ENCODE measurements around the gene SMOC2. TPM values are rescaled to one million over a fixed set of nuclear protein-coding genes. Genes with fewer than 3 reads are reported as not detected.

The SMOC2 gene
- total RNA-seq, 1 experiment from 2014 or later = 2.1 TPM

- peak overlapping the region in 1 of 3 experiments; percentile 41; a peak in 1 of 7 replicates for H3K27ac Mint-ChIP-seq
Measured at GRCh38 chr6:168671028-168671862, 230.3 kb downstream of the SMOC2 start.

More at GRCh38 chr6:168671028-168671862, 230.3 kb downstream of the SMOC2 start:
- Histone ChIP-seq H3K18ac (ENCODE audit: insufficient read length, low read depth, low read length) (no peak overlapping the region), H2BK15ac (ENCODE audit: low read depth, low read length) (no peak overlapping the region; the same call in 1 of the 2 replicates), H4K8ac (replicated peaks; ENCODE audit: insufficient read length, low read depth, low read length) (no peak overlapping the region), H3K14ac (ENCODE audit: insufficient read depth, low read length) (no peak overlapping the region), H3K27me3 (ENCODE audit: insufficient read depth, low read length) (no peaks in the 10 kb centered on the region), H3K4me2 (ENCODE audit: insufficient read depth, insufficient read length, low read length) (no peak overlapping the region), H3K27ac (ENCODE audit: insufficient read length, low read depth, low read length) (no peak overlapping the region), H2BK20ac (ENCODE audit: low read depth, low read length, poor library complexity, severe bottlenecking) (no peak overlapping the region), H3K23me2 (ENCODE audit: insufficient read length, low read depth, low read length, poor library complexity, severe bottlenecking) (no peaks in the 10 kb centered on the region), H3K4me1 (ENCODE audit: insufficient read depth, low read length) (no peaks in the 10 kb centered on the region; the same call in 1 of the 2 replicates), H3T11ph (ENCODE audit: low read length) (no peak overlapping the region), H4K20me1 (ENCODE audit: control insufficient read depth, insufficient read depth, insufficient read length) (no peaks in the 10 kb centered on the region), H3K23ac (ENCODE audit: insufficient read length, low read depth, low read length) (no peak overlapping the region), H3K56ac (ENCODE audit: insufficient read length, low read depth, low read length) (no peak overlapping the region), H3K9ac (ENCODE audit: extremely low read depth, insufficient read length, low read length) (no peak overlapping the region), H4K91ac (ENCODE audit: insufficient read length, low read depth, low read length) (no peak overlapping the region), H3K4ac (ENCODE audit: low read depth, low read length) (no peak overlapping the region), H4K5ac (ENCODE audit: insufficient read length, low read depth, low read length) (no peak overlapping the region), H3K9me3 (ENCODE audit: control insufficient read depth, low read depth, low read length) (no peaks in the 10 kb centered on the region), H3K79me2 (ENCODE audit: insufficient read depth, low read length) (no peaks in the 10 kb centered on the region), H2BK120ac (ENCODE audit: low read depth, low read length, poor library complexity, severe bottlenecking) (no peak overlapping the region), H2AK5ac (ENCODE audit: insufficient read length, low read length) (no peak overlapping the region), H2BK5ac (ENCODE audit: insufficient read length, low read length) (no peak overlapping the region), H2BK12ac (ENCODE audit: insufficient read length, low read depth, low read length) (no peak overlapping the region), H2AFZ (ENCODE audit: low read length) (no peak overlapping the region), H3K79me1 (ENCODE audit: insufficient read depth, low read depth, low read length, poor library complexity, severe bottlenecking) (no peaks in the 10 kb centered on the region)
- peaks cover 4% of the 10 kb centered on the region in 2 experiments; a peak in 3 of 5 replicates for H3K9me3 Mint-ChIP-seq
- peaks cover 10 to 13% of the 10 kb centered on the region in 2 experiments for H3K4me1 Mint-ChIP-seq
- TF ChIP-seq, protein P1, sequence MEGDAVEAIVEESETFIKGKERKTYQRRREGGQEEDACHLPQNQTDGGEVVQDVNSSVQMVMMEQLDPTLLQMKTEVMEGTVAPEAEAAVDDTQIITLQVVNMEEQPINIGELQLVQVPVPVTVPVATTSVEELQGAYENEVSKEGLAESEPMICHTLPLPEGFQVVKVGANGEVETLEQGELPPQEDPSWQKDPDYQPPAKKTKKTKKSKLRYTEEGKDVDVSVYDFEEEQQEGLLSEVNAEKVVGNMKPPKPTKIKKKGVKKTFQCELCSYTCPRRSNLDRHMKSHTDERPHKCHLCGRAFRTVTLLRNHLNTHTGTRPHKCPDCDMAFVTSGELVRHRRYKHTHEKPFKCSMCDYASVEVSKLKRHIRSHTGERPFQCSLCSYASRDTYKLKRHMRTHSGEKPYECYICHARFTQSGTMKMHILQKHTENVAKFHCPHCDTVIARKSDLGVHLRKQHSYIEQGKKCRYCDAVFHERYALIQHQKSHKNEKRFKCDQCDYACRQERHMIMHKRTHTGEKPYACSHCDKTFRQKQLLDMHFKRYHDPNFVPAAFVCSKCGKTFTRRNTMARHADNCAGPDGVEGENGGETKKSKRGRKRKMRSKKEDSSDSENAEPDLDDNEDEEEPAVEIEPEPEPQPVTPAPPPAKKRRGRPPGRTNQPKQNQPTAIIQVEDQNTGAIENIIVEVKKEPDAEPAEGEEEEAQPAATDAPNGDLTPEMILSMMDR (conservative IDR thresholded peaks at IDR 0.05) = no peak
- WGBS (ENCODE audit: extremely low coverage, insufficient read length, low lambda C conversion rate) = no CpG with 5 or more reads among the region's 19 CpGs
- no peak for DNase-seq
- no peak overlapping the region for H3K4me3 Mint-ChIP-seq
- peaks cover 0 to 4% (median 2%) of the 10 kb centered on the region in 3 experiments; a peak in 2 of 7 replicates for H3K36me3 Mint-ChIP-seq (ENCODE audit: insufficient read depth in 1 of 3, low read depth in 3 of 3)
- no peaks in the 10 kb centered on the region; the same call in 1 of the 2 replicates for H3K27me3 Mint-ChIP-seq (ENCODE audit: low read depth)
